GM23248 (cell line): ENCODE data around the gene PEX3.

Source experiments
- EZH2 ChIP-seq: fragments of 200-600 bp; sonication (generic); IDR thresholded peaks from 2 replicates; pipeline ENCODE4 v1.6.1; 2018; ENCODE audit warnings: antibody characterized with exemption, mild to moderate bottlenecking; ENCODE audit not compliant: insufficient read depth, poor library complexity, severe bottlenecking
- EZH2phosphoT487 ChIP-seq: fragments of 200-600 bp; sonication (generic); IDR thresholded peaks from 2 replicates; pipeline ENCODE4 v1.6.1; 2018; ENCODE audit warnings: antibody characterized with exemption, moderate library complexity, mild to moderate bottlenecking, low read depth; ENCODE audit not compliant: insufficient read depth

- no peak for TF ChIP-seq EZH2phosphoT487
- TF ChIP-seq EZH2: no peak
Measured at GRCh38 chr6:143496974-143497373, 46.4 kb downstream of the PEX3 start.
